CD4-positive, alpha-beta T cell treated with Interleukin-6 at 100 ng/mL for 8 hours (primary cell): ENCODE measurements around the gene NYAP1.
"Not testable (repeated sequence)": the region's sequence is repeated elsewhere in the genome, so short reads cannot be mapped to it uniquely, and the experiment has no call there.

Experiments used
- DNase-seq: peaks from one replicate; pipeline ENCODE4 v3.0.0-alpha.2; 2020; ENCODE audit warnings: mixed read lengths, low spot score

Gene NYAP1

GRCh38 chr7:100483722-100484672 lies at the start of gene NYAP1:
TSS of gene NYAP1 (plus strand) at chr7:100483927. CDS start at chr7:100485312, 1,385 bp downstream.
- peak; percentile 72 for DNase-seq

- DNase-seq = no peak
Observed at GRCh38 chr7:100434297-100435144, 49.2 kb upstream of the NYAP1 start.

- peak; percentile 48 for DNase-seq
Observed at GRCh38 chr7:100435401-100436304, 48.1 kb upstream of the NYAP1 start.

GRCh38 chr7:100437150-100438100 lies 46.3 kb upstream of the NYAP1 start:
- DNase-seq = no peak

GRCh38 chr7:100438172-100438571 lies 45.6 kb upstream of the NYAP1 start:
- no peak for DNase-seq

- DNase-seq = not testable (repeated sequence)
Observed at GRCh38 chr7:100438731-100439130, 45.0 kb upstream of the NYAP1 start.

- DNase-seq = not testable (repeated sequence)
Observed at GRCh38 chr7:100439244-100439643, 44.5 kb upstream of the NYAP1 start.

- no peak for DNase-seq
Observed at GRCh38 chr7:100441641-100442535, 41.8 kb upstream of the NYAP1 start.

GRCh38 chr7:100443096-100443840 lies 40.5 kb upstream of the NYAP1 start:
- no peak for DNase-seq

- DNase-seq = no peak
Observed at GRCh38 chr7:100444311-100445278, 39.1 kb upstream of the NYAP1 start.

- DNase-seq = no peak
Observed at GRCh38 chr7:100446040-100446439, 37.7 kb upstream of the NYAP1 start.

- not testable (repeated sequence) for DNase-seq
Observed at GRCh38 chr7:100447363-100447762, 36.4 kb upstream of the NYAP1 start.

GRCh38 chr7:100449190-100449795 lies 34.4 kb upstream of the NYAP1 start:
- DNase-seq = no peak

- no peak for DNase-seq
Observed at GRCh38 chr7:100452513-100452912, 31.2 kb upstream of the NYAP1 start.

GRCh38 chr7:100453854-100454253 lies 29.9 kb upstream of the NYAP1 start:
- not testable (repeated sequence) for DNase-seq

GRCh38 chr7:100455206-100455605 lies 28.5 kb upstream of the NYAP1 start:
- no peak for DNase-seq

GRCh38 chr7:100456562-100456961 lies 27.2 kb upstream of the NYAP1 start:
- DNase-seq = no peak
